Measurements from ENCODE around the gene SPSB3.

The SPSB3 gene

GRCh38 chr16:1763521-1764511, 18.6 kb downstream of the SPSB3 start:
- no peak for DNase-seq (ENCODE audit: low read depth in 2 of 2)

GRCh38 chr16:1762879-1763520, 19.4 kb downstream of the SPSB3 start:
- DNase-seq (ENCODE audit: low read depth in 2 of 2) = no peak

- no peak for DNase-seq (ENCODE audit: low read depth in 2 of 2)
Measured at GRCh38 chr16:1762196-1762878, 20.0 kb downstream of the SPSB3 start.

- no peak for DNase-seq (ENCODE audit: low read depth in 2 of 2)
Measured at GRCh38 chr16:1761751-1762150, 20.6 kb downstream of the SPSB3 start.

GRCh38 chr16:1760911-1761310, 21.5 kb downstream of the SPSB3 start:
- no peak for DNase-seq (ENCODE audit: low read depth in 2 of 2)

- DNase-seq (ENCODE audit: low read depth in 2 of 2) = no peak
Measured at GRCh38 chr16:1759511-1759910, 22.9 kb downstream of the SPSB3 start.

GRCh38 chr16:1758923-1759322, 23.4 kb downstream of the SPSB3 start:
- no peak for DNase-seq (ENCODE audit: low read depth in 2 of 2)

- no peak for DNase-seq (ENCODE audit: low read depth in 2 of 2)
Measured at GRCh38 chr16:1757714-1758461, 24.5 kb downstream of the SPSB3 start.

GRCh38 chr16:1754204-1754603, 28.2 kb downstream of the SPSB3 start:
- DNase-seq (ENCODE audit: low read depth in 2 of 2) = no peak

- DNase-seq (ENCODE audit: low read depth in 2 of 2) = no peak
Measured at GRCh38 chr16:1752853-1753252, 29.5 kb downstream of the SPSB3 start.

- no peak for DNase-seq (ENCODE audit: low read depth in 2 of 2)
Measured at GRCh38 chr16:1751946-1752345, 30.4 kb downstream of the SPSB3 start.

GRCh38 chr16:1749152-1750117, 32.9 kb downstream of the SPSB3 start:
- DNase-seq (ENCODE audit: low read depth in 2 of 2) = no peak

- no peak for DNase-seq (ENCODE audit: low read depth in 2 of 2)
Measured at GRCh38 chr16:1747934-1748333, 34.4 kb downstream of the SPSB3 start.

GRCh38 chr16:1746693-1747195, 35.6 kb downstream of the SPSB3 start:
- DNase-seq (ENCODE audit: low read depth in 2 of 2) = no peak

- no peak for DNase-seq (ENCODE audit: low read depth in 2 of 2)
Measured at GRCh38 chr16:1745900-1746692, 36.3 kb downstream of the SPSB3 start.

GRCh38 chr16:1745181-1745899, 37.0 kb downstream of the SPSB3 start:
- no peak for DNase-seq (ENCODE audit: low read depth in 2 of 2)

GRCh38 chr16:1744338-1744840, 38.0 kb downstream of the SPSB3 start:
- no peak for DNase-seq (ENCODE audit: low read depth in 2 of 2)

All from stimulated activated CD4-positive, alpha-beta T cell treated with anti-CD3 and anti-CD28 coated beads, Interleukin-12 subunit alpha, Interleukin-12 subunit beta, amount 100 ng/mL, for 24 hours (primary cell).